ENCODE data around the gene TDRKH.

TDRKH gene

DNA sequence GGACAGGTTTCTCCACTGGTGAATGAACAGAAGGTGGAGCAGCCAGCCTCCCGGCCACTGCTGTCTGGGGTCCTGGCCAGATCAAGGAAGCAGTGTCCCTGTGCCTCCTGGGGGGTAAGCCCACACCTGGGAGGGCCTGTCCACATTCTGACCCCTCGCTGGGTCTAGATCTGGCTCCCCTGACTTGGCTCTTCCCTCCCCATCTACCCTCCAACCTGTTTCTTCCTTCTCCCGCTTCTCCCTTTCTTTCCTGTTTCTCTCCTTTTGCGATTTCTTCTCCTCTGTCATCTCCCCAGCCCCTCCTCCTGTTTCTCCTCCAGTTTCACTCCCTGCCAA, 40.9 kb upstream of the TDRKH start:
- no peak for DNase-seq
- TF ChIP-seq GATA1 (IDR thresholded peaks at IDR 0.05; ENCODE audit: low read depth, low read length) (no peak), POLR2A (IDR thresholded peaks at IDR 0.05; ENCODE audit: low read length) (no peak)

DNA sequence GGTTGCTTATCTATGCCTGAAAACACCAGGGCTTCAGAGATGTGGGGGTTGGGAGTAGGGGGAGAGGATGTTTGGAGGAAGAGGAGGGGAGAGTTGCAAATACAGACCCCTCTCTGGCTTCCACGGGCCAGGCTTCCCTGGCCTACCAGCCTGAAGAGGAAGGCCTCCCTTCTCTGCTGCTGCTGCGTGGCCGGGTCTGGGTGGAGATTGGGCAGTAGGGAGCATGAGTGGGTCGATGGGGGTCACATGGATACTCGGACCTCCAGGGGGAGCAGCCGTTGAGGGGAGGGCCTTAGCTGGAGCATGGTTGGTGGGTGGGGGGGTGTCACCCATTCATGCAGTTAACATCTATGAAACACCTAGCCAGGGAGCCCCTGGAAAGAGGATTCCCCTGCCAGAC, 39.8 kb upstream of the TDRKH start:
- DNase-seq = no peak
- TF ChIP-seq GATA1 (IDR thresholded peaks at IDR 0.05; ENCODE audit: low read depth, low read length) (no peak), POLR2A (IDR thresholded peaks at IDR 0.05; ENCODE audit: low read length) (no peak)

DNA sequence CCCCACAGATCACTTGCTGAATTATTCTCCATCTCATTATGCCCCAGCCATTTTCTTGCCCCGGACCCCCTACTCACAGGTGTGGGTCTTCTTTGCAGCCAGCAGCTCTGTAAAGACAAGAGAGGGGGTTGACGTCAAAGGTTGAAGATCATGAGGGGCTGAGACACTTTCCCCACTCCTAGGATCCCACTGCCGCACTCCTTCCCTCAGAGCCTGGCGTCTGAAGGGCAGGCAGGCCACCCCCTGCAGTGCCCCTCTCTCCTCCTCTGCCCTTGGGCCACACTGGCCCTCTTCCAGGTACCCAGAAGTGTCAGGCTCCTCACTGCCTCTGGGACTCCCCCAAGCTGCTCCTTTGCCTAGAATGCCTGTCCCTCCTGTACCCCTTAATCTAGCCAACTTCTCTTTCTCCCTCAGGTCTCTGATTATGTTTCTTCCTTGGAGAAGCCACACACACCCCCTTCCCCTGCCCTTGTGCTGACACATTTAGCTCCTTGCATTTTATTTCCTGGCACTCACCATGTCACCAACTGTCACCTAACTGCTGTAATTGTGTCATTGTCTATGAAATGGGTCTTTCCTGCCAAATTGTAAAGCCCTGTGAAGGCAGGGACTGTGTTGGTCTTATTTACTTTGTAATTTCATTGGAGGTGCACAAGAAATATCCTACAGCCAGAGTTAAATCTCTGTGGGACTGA, 39.2 kb upstream of the TDRKH start:
- DNase-seq = no peak
- TF ChIP-seq GATA1 (IDR thresholded peaks at IDR 0.05; ENCODE audit: low read depth, low read length) = no peak
- TF ChIP-seq POLR2A (IDR thresholded peaks at IDR 0.05; ENCODE audit: low read length) = no peak

DNA sequence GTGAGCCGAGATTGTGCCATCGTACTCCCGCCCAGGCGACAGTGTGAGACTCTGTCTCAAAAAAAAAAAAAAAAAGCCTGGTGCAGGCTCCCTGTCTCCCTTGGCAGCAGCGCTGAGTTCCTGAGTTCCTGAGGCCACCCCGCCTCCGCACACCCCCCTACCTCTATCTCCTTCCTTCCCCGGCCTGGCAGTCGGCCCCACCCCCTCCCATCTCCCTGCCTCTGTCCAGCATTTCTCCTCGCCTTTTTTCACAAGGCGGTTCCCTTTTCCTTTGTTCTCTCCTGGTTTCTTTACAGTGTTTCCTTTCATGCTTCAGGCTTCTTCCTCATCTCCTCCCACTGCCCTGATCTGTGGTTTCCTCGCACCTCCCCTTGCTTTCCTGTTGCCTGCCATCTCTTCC, 38.6 kb upstream of the TDRKH start:
- no peak for DNase-seq
- TF ChIP-seq POLR2A (IDR thresholded peaks at IDR 0.05; ENCODE audit: low read length) = no peak
- no peak for TF ChIP-seq GATA1 (IDR thresholded peaks at IDR 0.05; ENCODE audit: low read depth, low read length)

DNA sequence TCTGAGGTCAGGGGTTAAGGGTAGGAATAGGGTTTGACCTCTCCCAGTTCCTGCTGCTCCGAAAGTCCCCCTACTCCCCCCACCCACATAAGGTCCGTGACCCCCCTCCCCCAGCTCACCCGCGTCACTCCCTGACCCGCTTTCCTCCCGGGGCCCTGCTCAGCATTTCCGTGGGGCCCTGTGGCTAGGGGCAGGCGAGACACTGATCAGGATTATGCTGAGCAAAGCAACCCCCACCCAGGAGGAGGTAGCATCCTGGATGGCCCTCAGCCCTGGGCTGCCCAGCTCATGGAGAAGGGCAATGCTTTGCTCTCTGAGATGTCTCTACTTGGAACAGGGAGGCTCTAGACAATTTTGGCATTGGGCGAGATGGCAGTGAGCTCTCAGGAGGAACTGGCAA, 37.6 kb upstream of the TDRKH start:
- DNase-seq = no peak
- TF ChIP-seq POLR2A (IDR thresholded peaks at IDR 0.05; ENCODE audit: low read length) = no peak
- TF ChIP-seq GATA1 (IDR thresholded peaks at IDR 0.05; ENCODE audit: low read depth, low read length) = no peak

DNA sequence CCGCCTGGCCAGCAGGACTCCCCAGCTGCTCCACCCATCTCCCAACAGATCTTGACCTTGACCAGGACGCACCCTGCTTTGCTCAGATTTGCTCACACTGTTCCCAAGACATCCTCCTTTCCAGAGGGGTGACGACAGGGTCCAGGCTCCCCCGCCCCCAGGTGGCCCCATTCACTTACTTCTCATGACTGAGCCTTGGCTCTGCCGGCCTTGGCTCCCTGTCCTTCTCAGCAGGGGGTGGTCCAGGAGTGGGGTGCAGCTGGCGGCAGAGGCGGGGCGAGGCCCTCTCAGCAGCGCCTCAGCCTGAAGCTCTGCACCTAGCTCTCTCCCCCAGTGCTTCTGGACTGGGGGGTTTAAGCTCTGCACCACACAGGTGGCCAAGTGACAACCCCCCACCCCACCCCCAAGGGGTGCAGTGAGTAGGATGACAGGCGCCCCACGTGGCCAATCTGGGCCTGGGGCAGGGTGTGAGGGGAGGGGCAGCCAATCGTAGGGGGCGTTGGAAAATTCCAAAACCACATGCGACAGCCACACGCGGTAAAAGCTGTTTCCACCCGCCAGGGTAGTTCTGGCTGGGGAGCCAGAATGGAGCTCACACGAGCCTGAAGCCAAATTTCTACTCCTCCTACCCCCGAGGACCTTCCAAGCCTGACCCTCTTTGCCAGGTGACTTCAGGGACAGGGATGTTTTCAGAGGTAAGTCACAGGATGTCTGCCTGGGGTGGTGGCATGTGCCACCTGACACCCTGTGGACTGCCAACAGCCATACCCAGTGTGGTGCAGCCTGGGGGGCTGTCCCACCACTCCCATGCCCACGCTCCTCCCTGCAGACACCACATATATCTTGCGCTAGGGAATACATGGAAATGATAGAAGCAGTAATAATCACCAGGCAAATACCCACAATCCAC, 35.7 kb upstream of the TDRKH start:
- TF ChIP-seq GATA1 (IDR thresholded peaks at IDR 0.05; ENCODE audit: low read depth, low read length) = no peak
- DNase-seq = no peak

DNA sequence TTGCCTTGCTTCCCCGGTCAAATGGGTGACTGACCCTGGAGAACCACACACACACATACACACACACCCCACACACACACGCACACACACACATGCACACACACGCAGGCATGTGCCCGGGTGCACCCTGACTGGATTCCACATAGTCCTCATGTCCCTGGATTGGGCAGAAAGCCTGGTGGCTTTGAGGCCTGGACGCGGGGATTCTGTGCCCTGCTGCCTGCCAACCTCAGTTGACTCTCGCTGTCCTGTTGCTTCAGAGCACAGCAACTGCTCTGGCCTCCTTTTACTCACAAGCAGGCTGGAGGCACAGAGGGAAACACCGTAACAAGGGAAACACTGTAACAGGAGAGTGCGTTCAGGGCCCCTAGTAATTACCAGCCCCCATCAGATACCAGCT, 34.9 kb upstream of the TDRKH start:
- no peak for TF ChIP-seq POLR2A (IDR thresholded peaks at IDR 0.05; ENCODE audit: low read length)
- no peak for TF ChIP-seq GATA1 (IDR thresholded peaks at IDR 0.05; ENCODE audit: low read depth, low read length)
- DNase-seq = no peak

DNA sequence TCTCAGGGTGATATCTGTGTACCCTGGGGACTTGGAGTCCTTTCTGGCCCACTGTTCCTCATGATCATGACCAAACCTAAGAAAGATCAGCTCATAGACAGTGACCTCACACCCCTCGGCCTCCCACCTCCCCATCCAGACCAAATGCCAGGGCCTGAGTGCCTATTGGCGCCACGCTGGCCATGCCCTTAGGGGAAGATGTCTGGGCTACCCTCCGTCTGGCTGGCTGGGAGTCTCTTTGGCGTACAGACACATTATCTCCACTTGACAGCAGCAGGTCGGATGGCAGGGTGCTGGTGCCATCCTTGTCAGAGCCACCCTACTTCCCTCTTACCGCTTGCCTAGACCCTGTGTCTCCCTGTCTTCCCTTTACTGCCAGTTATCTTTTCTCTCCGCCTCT, 32.9 kb upstream of the TDRKH start:
- TF ChIP-seq POLR2A (IDR thresholded peaks at IDR 0.05; ENCODE audit: low read length) = no peak
- no peak for TF ChIP-seq GATA1 (IDR thresholded peaks at IDR 0.05; ENCODE audit: low read depth, low read length)
- DNase-seq = no peak

DNA sequence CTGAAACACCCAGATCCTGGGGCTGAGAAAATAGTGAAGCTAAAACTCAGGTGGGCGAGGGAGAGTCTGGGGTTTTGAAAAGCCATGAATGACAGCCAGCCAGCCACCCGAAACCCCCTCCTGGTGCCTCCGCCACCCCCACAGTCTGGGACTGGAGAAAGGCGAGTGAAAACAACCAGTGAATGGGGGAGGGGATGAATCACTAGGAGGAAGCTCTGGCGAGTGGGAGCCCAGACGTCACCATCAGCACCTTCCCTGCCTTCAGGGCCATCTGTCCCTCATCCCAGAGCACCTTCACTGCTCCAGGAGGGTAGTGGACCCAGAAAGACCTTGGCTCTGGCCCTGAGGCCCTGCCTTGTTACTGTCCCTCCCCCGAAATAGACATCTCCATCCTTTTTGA, 32.1 kb upstream of the TDRKH start:
- TF ChIP-seq POLR2A (IDR thresholded peaks at IDR 0.05; ENCODE audit: low read length) (no peak), GATA1 (IDR thresholded peaks at IDR 0.05; ENCODE audit: low read depth, low read length) (no peak)
- no peak for DNase-seq

DNA sequence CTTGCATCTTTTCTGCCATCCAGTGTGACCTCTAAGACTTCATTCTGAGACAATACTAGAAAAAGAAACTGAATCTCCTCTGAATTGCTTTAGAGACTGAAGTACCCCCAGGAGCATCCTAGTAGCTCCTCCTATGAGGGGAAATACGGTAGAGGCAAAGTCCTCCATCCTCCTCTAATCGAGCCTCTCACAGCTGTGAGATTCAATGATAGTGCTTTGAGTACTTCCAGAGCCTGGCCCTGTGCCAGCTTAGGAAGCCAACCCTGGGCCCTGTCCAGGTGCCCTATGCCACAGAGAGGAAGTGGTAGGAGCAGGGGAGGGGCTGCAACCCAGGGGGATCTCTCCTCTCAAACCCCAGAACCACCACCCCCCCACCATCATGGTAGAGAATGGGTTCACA, 30.6 kb upstream of the TDRKH start:
- DNase-seq = peak in 1 of 2 experiments; percentile 10
- TF ChIP-seq GATA1 (IDR thresholded peaks at IDR 0.05; ENCODE audit: low read depth, low read length) (no peak), POLR2A (IDR thresholded peaks at IDR 0.05; ENCODE audit: low read length) (no peak)

DNA sequence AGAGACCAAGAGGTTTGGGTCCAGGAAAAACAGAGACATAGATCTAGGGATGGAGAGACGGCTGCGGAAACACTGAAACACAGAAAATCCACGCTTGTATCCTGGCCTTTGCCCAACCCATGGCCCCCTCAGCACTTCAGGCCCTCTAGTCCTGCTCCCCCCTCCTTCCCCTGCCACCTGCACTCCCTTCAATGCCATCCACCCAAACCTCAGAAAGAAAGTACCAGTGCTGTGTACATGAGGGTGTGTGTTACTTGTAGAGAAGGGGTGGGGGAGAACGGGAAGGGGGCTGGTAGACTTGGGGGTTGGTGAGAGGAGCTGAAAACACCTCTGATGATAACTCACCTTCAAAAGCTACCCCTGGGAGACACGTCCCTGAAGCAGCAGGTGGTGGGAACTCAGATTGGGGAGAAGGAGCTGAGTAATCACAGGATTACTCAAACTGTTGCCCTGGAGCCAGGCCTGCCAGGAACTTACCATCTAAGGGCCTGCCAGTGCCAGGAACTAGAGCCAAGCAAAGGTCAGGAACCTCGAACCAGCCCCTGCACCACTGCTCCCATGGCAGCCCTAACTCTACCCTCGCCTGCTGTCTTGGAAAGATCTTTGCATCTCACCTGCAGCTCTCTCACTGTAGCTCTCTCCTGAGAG, 29.8 kb upstream of the TDRKH start:
- no peak for DNase-seq
- TF ChIP-seq POLR2A (IDR thresholded peaks at IDR 0.05; ENCODE audit: low read length) = no peak
- no peak for TF ChIP-seq GATA1 (IDR thresholded peaks at IDR 0.05; ENCODE audit: low read depth, low read length)

DNA sequence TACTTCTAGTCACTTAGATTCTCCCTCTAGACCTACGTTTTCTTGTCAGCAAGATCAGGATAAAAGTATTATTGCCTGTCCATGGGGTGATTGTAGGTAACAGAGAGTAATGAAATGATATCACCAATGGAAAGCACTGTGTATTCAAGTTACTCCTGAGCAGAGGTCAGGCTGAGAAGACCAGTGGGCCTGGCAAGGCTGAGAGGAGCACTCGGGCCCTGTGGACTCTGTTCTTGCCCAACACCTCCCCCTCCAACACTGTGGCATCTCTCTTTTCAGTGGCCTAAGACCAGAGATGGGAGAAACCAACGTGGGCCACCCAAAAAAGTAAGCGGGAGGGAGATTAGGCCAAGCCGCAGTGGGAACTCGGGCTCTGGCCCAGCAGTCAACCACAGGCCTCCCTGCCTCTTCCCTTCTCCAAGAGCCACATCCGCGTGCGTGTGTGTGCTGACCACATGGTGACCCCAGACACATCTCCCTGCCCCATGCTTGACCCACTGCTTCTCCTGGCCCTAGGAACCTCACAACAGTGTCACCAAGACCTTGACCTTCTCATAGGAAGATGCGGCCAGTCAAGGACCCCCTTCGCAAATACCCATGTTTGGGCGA, 29.0 kb upstream of the TDRKH start:
- no peak for TF ChIP-seq GATA1 (IDR thresholded peaks at IDR 0.05; ENCODE audit: low read depth, low read length)
- no peak for TF ChIP-seq POLR2A (IDR thresholded peaks at IDR 0.05; ENCODE audit: low read length)

DNA sequence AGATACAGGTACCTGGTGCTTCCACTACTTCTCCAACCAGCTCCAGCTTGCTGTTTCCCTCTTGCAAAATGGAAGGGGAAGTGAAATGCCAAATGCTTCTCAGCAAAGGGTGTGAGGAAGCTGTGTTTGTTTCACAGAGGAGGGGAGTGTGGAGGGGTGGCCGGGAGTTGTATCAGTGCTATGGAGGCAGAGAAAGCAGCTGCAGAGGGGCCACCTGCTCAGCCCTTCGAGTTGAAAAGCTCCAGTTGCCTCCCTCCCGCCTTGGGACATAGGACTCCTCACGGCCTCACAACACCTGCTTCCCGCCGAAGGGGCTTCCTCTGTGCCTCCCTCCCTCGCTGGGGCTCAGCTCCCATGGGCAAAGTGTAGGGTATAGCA, 27.0 kb upstream of the TDRKH start:
- TF ChIP-seq POLR2A (IDR thresholded peaks at IDR 0.05; ENCODE audit: low read length) = no peak
- TF ChIP-seq GATA1 (IDR thresholded peaks at IDR 0.05; ENCODE audit: low read depth, low read length) = no peak
- DNase-seq = no peak

More for the DNA sequence above, 29.0 kb upstream of the TDRKH start:
- no peak for DNase-seq
